ENCODE data around the gene USP24.
"Not testable (repeated sequence)": the region's sequence is repeated elsewhere in the genome, so short reads cannot be mapped to it uniquely, and the experiment has no call there.

The USP24 gene

GRCh38 chr1:55215194-55216021 lies at the start of gene USP24:
TSS of gene USP24 (minus strand) at chr1:55215364. CDS start at chr1:55215113, 251 bp downstream.
- no peak for DNase-seq

GRCh38 chr1:55262822-55263221 lies 47.7 kb upstream of the USP24 start:
- no peak for DNase-seq

- no peak for DNase-seq
These were observed 44.9 kb upstream of the USP24 start for GRCh38 chr1:55259911-55260609.

- no peak for DNase-seq
These were observed 42.8 kb upstream of the USP24 start for GRCh38 chr1:55257958-55258357.

GRCh38 chr1:55255901-55256300 lies 40.7 kb upstream of the USP24 start:
- no peak for DNase-seq

- DNase-seq = no peak
These were observed 37.9 kb upstream of the USP24 start for GRCh38 chr1:55252942-55253589.

GRCh38 chr1:55250399-55251075 lies 35.4 kb upstream of the USP24 start:
- DNase-seq = no peak

- no peak for DNase-seq
These were observed 34.7 kb upstream of the USP24 start for GRCh38 chr1:55249646-55250398.

GRCh38 chr1:55246896-55247295 lies 31.7 kb upstream of the USP24 start:
- no peak for DNase-seq

GRCh38 chr1:55246331-55246730 lies 31.2 kb upstream of the USP24 start:
- no peak for DNase-seq

GRCh38 chr1:55245781-55246180 lies 30.6 kb upstream of the USP24 start:
- no peak for DNase-seq

GRCh38 chr1:55244476-55245099 lies 29.4 kb upstream of the USP24 start:
- no peak for DNase-seq

GRCh38 chr1:55243655-55244054 lies 28.5 kb upstream of the USP24 start:
- no peak for DNase-seq

- no peak for DNase-seq
These were observed 24.4 kb upstream of the USP24 start for GRCh38 chr1:55239548-55239947.

GRCh38 chr1:55235722-55236121 lies 20.6 kb upstream of the USP24 start:
- DNase-seq = no peak

- DNase-seq = no peak
These were observed 18.9 kb upstream of the USP24 start for GRCh38 chr1:55234016-55234415.

- no peak for DNase-seq
These were observed 18.1 kb upstream of the USP24 start for GRCh38 chr1:55233145-55233777.

GRCh38 chr1:55232448-55233144 lies 17.4 kb upstream of the USP24 start:
- DNase-seq = no peak

- DNase-seq = no peak
These were observed 16.6 kb upstream of the USP24 start for GRCh38 chr1:55231745-55232144.

GRCh38 chr1:55230659-55231058 lies 15.5 kb upstream of the USP24 start:
- DNase-seq = no peak

- DNase-seq = not testable (repeated sequence)
These were observed 14.6 kb upstream of the USP24 start for GRCh38 chr1:55229726-55230125.

Data from cortex of kidney (tissue), 1 donor.